Right ventricle myocardium superior (tissue), 1 donor: ENCODE data around the gene ZNF581. TPM values are rescaled to one million over a fixed set of nuclear protein-coding genes. Genes with fewer than 3 reads are reported as not detected.
A peak's percentile ranks its signal among the peaks of the same experiment; 100 is the strongest.

ENCODE experiments used
- ATAC-seq: fragments of 200-7000 bp; cut with Tn5 transposase; one replicate; pipeline ENCODE4 v1.9.1; 2020; ENCODE audit warnings: mild to moderate bottlenecking; ENCODE audit not compliant: poor library complexity
- DNase-seq: peaks from one replicate; pipeline ENCODE4 v3.0.0-alpha.2; 2020
- intact Hi-C: fragments of 100-400 bp; cut with DNase I; formaldehyde crosslinking; loops from one replicate; pipeline ENCODE4 v1.11.2; 2022
- total RNA-seq: library from RNA; stranded (reverse); fragmentation: NEBNext Ultra II Directional; extraction: Animal tissue kit (Norgen Biotek cat#: 25700); gene quantifications from one replicate; pipeline ENCODE4 v1.2.1, GENCODE V29; 2021
- donor health status: DM: no; HTN: yes; CAD: no; lungs with severe emphysema.

The ZNF581 gene
- total RNA-seq, 1 donor from 2014 or later = 7.1 TPM

- no peak for DNase-seq
- intact Hi-C loops = no loop called here
These were observed 27.0 kb downstream of the ZNF581 start for GRCh38 chr19:55670280-55671053.

GRCh38 chr19:55671054-55671378 is 27.6 kb downstream of the ZNF581 start:
- DNase-seq (no peak), ATAC-seq (no peak)
- intact Hi-C loops = no loop called here

More at GRCh38 chr19:55670280-55671053, 27.0 kb downstream of the ZNF581 start:
- ATAC-seq = no peak

- ATAC-seq = no peak
- DNase-seq = no peak
- intact Hi-C loops = no loop called here
These were observed 29.0 kb downstream of the ZNF581 start for GRCh38 chr19:55672418-55672817.

DNA sequence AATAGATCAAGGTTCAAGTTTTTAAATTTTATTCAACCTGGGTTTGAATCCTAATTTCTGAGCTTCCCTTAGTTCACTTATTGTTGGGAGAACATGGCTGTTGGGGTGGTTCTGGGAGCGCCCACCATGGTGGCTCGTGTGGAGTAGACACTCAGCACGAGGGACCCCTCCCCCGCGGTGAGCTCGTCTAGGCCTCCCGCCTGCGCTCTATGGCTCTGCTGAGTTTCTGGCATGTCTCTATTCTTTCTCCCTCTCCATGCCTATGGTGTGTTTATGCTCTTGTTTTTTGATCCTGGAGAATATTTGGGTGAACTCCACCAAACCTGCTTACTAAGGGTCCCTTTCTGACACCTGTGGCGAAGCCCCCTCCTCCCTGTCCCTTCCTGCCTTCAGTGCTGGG is 30.0 kb downstream of the ZNF581 start:
- intact Hi-C loops = no loop called here
- no peak for DNase-seq

DNA sequence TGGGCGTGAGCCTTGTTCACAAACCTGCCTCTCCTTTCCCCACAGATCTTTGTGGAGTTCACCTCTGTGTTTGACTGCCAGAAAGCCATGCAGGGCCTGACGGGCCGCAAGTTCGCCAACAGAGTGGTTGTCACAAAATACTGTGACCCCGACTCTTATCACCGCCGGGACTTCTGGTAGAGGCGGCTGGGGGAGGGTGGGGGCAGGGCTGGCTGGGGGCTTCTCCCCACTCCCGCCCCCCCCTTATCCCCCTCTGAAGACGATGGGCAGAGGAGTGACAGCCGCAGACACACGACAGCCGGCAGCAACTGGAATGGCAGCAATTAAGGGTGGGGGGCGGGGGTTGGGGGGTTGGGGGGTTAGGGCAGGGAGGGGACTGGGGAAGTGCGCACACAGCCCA is 30.4 kb downstream of the ZNF581 start:
- intact Hi-C loops = no loop called here
- ATAC-seq = no peak
- no peak for DNase-seq

More for the DNA sequence above, 30.0 kb downstream of the ZNF581 start:
- ATAC-seq = no peak

- DNase-seq (no peak), ATAC-seq (no peak)
- intact Hi-C loops = no loop called here
These were observed 31.0 kb downstream of the ZNF581 start for GRCh38 chr19:55674459-55674840.

DNA sequence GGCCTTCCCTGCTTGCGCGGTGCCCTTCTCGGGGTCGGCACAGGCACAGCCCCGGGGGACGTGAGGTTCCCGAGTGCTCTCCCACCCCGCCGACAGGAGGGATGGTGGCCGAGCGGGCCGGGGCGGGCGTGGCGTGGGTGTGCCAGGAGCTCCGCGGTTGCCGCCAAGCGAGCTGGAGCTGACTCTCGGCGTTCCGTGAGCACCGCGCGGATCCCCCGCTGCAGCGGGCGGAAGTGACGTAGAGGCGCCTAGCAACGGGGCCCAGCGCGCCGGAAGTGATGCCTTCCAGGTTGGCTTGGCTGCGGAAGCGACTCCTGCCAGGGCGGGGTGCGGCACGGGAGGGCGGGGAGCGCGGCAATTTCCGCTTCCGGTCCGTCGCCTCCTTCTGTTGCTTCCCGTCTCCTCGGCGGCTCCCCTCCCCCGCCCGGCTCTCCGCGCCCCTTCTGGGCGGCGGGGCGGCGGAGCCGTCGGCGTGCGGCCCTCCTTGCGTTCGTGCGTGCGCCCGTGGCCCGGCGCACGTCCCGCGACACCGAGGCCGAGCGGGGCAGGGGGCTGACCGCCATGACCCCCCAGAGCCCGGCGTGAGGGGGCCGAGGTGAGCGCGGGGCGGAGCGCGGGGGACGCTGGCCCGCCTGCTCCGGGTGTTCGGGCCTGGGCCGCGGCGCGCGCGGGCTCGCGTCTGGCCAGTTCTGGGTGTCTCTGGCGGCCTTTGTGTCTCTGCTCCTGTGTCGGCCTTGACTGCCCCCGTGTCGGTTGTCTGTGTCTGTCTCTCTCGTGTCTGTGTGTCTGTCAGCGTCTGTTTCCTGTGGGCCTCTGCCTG is 31.6 kb downstream of the ZNF581 start, which contains the start of gene EPN1:
TSS of gene EPN1 (plus strand) at position 386 of the 820 bp plus-strand sequence. CDS start 3,402 bp downstream, outside the sequence.
- ATAC-seq (peak; percentile 92), DNase-seq (peak; percentile 98)
- intact Hi-C loops = no loop called here

DNA sequence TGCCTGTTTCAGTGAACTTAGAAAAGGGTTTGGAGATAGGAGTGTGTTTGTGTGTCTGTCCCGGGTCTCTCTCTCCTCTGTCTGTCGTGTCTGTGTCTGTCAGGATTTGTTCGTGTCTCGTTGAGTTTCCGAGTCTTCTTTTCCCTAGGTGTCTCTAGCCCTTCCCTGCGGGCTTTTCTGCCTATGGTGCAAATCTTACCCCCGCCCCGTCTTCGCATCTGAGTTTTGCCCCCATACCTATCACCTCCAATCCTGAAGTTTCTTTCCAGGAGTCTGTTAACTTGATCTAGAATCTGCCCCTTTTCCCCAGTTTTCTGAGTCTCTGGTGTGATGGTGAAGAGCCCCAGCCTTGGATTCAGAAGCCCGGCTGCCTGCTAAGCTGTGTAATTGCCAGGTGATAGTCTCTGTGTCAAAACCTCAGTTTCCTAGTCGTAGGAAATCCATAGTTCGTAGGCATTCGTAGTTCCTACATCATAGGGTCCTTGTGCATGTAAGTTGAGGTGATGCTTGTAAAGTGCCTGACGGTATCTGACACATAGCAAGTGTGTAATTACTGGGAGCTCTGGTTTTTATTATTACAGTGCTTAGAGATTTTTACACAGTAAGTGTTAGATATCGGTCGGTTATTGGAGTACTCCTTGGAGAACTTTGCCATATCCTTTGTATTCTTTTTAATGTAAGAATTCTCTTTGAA is 32.4 kb downstream of the ZNF581 start:
- ATAC-seq = no peak
- no peak for DNase-seq
- intact Hi-C loops = no loop called here

- no peak for DNase-seq
- ATAC-seq = peak; percentile 10
- intact Hi-C loops = no loop called here
These were observed 32.9 kb downstream of the ZNF581 start for GRCh38 chr19:55676383-55676782.

DNA sequence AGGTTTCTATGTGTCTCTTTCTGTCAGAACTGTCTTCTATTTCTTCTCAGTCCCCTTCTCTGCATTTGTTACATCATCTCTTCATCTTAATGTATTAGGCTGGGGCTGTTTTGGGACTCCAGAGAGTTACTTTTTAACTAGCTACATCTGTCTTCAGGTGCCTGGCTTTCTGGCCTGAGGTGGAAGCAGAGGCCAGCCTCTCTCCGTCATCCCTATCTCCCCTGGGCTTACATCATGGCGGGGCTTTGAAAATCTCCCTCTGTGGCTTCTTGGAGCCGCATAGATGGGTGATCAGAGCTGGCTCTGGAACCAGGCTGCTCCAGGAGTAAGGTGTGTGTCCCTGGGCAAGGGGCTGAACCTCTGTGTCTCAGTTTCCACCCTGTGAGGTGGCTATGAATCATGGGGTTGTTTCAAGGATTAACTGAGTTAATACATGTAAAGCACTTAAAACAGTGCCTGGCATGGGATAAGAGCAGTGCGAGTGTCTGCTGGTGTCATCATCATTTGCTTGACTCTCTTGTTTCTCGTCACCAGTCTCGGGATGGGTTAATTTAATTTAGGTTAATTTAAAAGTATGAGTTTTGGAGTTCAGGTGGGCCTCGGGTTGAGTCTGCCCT is 33.5 kb downstream of the ZNF581 start:
- intact Hi-C loops = no loop called here
- no peak for DNase-seq
- ATAC-seq = no peak

DNA sequence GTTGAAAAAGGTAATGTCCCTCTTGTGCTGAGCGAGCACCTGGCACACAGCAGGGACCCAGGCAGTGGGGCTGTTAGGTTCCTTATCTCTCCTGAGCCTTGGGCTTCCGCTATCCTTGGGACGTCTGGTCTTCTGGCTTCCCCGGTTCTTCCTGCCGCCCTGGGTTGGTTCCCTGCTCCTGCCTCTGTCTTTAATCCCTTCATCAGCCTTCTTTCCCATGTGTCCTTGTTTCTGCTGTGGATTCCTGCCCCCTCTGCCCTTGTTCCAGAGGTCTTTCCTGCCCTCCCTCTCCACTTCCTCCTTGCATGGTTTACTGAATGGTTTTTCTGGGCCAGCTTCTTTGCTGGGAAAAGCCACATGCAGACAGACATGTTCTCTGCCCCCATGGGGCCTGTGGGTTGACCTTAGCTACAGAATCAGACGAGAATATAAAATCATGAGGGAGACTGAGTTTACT is 34.2 kb downstream of the ZNF581 start:
- DNase-seq (no peak), ATAC-seq (no peak)
- intact Hi-C loops = no loop called here

- DNase-seq = peak; percentile 65
- intact Hi-C loops = no loop called here
- peak; percentile 3 for ATAC-seq
These were observed 34.7 kb downstream of the ZNF581 start for GRCh38 chr19:55678121-55678671.

DNA sequence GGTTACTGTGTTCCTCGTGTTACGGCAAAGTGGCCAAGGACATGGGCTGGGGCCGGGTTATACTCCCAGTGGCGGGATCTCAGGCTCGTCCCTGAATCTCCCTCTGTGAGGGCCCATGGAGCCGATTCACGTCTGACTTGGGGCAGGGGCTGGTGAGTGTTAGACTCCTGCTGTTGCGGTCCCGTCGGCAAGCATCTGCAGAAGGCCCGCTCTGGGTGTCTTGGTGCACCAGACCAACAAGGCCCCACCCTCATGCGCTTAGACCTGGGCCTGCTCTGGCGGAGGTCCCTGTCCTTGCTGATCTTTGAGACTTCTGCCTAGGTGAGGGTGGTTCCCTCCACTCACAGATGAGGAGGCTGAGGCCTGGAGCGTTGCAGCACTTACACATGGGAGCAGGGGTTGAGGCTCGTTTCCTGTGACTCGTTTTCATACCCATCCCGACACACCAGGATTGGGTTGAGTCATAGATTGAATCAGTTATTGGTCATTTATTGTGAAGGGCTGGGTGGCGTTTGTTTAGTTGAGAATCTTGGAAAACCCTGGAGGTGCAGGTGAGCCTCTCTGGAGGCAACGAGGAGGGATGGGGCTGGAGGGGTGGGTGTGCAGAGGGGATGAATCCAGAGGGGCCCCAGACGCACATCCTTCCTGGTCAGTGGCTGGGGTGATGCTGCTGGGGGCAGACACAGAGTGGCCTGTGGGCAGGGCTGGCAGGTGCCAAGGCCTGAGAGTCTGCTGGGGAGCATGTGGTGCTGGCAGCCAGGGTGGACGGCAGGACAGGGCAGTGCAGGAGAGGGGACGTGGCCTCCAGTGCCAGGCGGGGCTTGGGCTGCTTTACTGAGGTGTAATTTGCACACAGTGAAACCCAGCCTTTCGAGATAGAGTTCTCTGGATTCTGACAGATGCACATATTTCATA is 36.2 kb downstream of the ZNF581 start:
- ATAC-seq (no peak), DNase-seq (no peak)
- intact Hi-C loops = no loop called here

GRCh38 chr19:55680339-55681130 is 37.1 kb downstream of the ZNF581 start:
- no peak for ATAC-seq
- intact Hi-C loops = no loop called here
- DNase-seq = no peak

DNA sequence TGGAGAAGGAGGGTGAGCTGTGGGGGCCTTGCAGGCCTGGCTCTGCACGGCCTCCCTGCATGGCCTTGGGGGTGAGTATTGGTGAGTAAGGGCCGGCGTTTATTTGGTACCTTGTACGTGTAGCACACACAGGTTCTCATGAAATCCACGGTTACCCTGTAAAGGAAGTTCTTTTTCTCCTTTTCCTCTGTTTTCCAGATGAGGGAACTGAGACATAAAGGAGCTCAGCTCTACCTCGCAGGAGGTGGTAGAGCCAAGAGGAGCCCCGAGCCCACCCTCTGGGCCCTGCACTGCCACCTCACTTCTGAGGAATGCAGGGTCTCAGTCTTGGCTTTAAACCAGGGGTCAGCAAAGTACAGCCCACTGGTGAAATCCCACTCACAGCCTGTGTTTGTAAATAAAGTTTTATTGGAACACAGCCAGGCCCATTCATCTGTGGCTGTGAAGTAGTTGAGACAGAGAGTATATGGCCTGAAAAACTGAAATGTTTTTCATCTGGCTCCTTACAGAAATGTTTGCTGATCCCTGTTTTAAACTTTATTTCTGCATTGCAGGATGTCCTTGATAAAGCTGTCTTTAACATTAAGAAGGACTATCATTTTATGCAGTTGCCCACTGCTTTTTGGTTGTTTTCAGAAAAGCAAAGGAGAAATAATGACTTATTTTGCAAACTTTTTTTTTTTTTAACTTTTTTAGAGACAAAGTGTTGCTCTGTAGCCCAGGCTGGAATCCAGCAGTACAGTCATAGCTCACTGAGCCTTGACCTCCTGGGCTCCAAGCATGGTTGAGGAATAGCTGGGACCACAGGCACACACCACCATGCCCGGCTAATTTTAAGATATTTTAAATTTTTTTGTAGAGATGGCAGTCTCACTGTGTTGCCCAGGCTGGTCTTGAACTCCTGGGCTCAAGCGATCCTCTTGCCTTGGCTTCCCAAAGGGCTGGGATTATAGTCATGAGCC is 38.0 kb downstream of the ZNF581 start:
- ATAC-seq (no peak), DNase-seq (no peak)
- intact Hi-C loops = no loop called here
